Activated naive CD4-positive, alpha-beta T cell treated with Interleukin-2 at 50 U/mL for 16 hours (primary cell): ENCODE measurements around the gene PCDH11X.
"Not testable (repeated sequence)": the region's sequence is repeated elsewhere in the genome, so short reads cannot be mapped to it uniquely, and the experiment has no call there.

Experiments used
- DNase-seq: peaks from one replicate; pipeline ENCODE4 v3.0.0-alpha.2; 2020

PCDH11X gene

GRCh38 chrX:91779135-91779534, at the start of gene PCDH11X:
Gene PCDH11X, plus strand, starts transcription at chrX:91779375. Its CDS starts 56,130 bp downstream, at chrX:91835505.
- DNase-seq, result peak; percentile 3

GRCh38 chrX:91747446-91747845, 31.7 kb upstream of the PCDH11X start:
- DNase-seq, result not testable (repeated sequence)

GRCh38 chrX:91753022-91753421, 26.2 kb upstream of the PCDH11X start:
- not testable (repeated sequence) for DNase-seq

- not testable (repeated sequence) for DNase-seq
Observed at GRCh38 chrX:91770619-91771488, 8.3 kb upstream of the PCDH11X start.

- not testable (repeated sequence) for DNase-seq
Observed at GRCh38 chrX:91773943-91774342, 5.2 kb upstream of the PCDH11X start.

GRCh38 chrX:91780008-91780407, 833 bp downstream of the PCDH11X start:
- not testable (repeated sequence) for DNase-seq

- DNase-seq, result not testable (repeated sequence)
Observed at GRCh38 chrX:91780698-91781097, 1.5 kb downstream of the PCDH11X start.

GRCh38 chrX:91781553-91782298, 2.6 kb downstream of the PCDH11X start:
- DNase-seq, result not testable (repeated sequence)

GRCh38 chrX:91782825-91783224, 3.6 kb downstream of the PCDH11X start:
- DNase-seq, result not testable (repeated sequence)

GRCh38 chrX:91817537-91817936, 38.4 kb downstream of the PCDH11X start:
- not testable (repeated sequence) for DNase-seq

GRCh38 chrX:91825321-91825720, 46.1 kb downstream of the PCDH11X start:
- not testable (repeated sequence) for DNase-seq
